A673 (cell line): Measurements from ENCODE around the gene MAS1L. TPM values are rescaled to one million over a fixed set of nuclear protein-coding genes. Genes with fewer than 3 reads are reported as not detected.
"Not testable (repeated sequence)": the region's sequence is repeated elsewhere in the genome, so short reads cannot be mapped to it uniquely, and the experiment has no call there.

Experiments used
- BruUV-seq: library from RNA; stranded (reverse); fragments of 400-500 nt; replicated peaks from 2 replicates; lab custom pipeline; 2021; lab: Mats Ljungman, UMichigan
- CTCF ChIA-PET: fragments of 300-600 bp; sonication (Branson Sonifier 250); formaldehyde crosslinking; loops from one replicate; lab custom pipeline; 2022; ENCODE audit warnings: antibody characterized with exemption; lab: Charles Lee
- POLR2A ChIA-PET: fragments of 300-600 bp; sonication (Branson Sonifier 250); formaldehyde crosslinking; loops from one replicate; lab custom pipeline; 2022; ENCODE audit warnings: antibody characterized with exemption; ENCODE audit not compliant: low non-redundant PET; lab: Charles Lee
- DNase-seq: peaks from one replicate; pipeline ENCODE4 v3.0.0-alpha.2; 2015; ENCODE audit warnings: low spot score
- H3K27ac ChIP-seq: fragments of 200-600 bp; sonication (generic); 2 replicates; pipeline ENCODE4 v1.5.1; 2016; ENCODE audit warnings: mixed run types, low read depth, mild to moderate bottlenecking, mixed read lengths, antibody characterized with exemption, low read length; ENCODE audit not compliant: poor library complexity, severe bottlenecking
- H3K27me3 ChIP-seq: fragments of 200-600 bp; sonication (generic); replicated peaks from 2 replicates; pipeline ENCODE4 v1.6.1; 2017; ENCODE audit warnings: mixed run types, low read depth, mild to moderate bottlenecking, mixed read lengths, antibody characterized with exemption, low read length; ENCODE audit not compliant: insufficient read depth, poor library complexity
- H3K36me3 ChIP-seq: fragments of 200-600 bp; sonication (generic); 2 replicates; pipeline ENCODE4 v1.6.1; 2016; ENCODE audit warnings: mixed run types, mild to moderate bottlenecking, mixed read lengths, antibody characterized with exemption, low read length; ENCODE audit not compliant: insufficient read depth, poor library complexity, severe bottlenecking
- H3K4me1 ChIP-seq: fragments of 200-600 bp; sonication (generic); 2 replicates; pipeline ENCODE4 v1.6.1; 2017; ENCODE audit warnings: mixed run types, mild to moderate bottlenecking, mixed read lengths, antibody characterized with exemption, low read length; ENCODE audit not compliant: insufficient read depth, poor library complexity, severe bottlenecking
- H3K4me3 ChIP-seq: fragments of 200-600 bp; sonication (generic); 2 replicates; pipeline ENCODE4 v1.5.1; 2016; ENCODE audit warnings: low read depth, mixed run types, mild to moderate bottlenecking, mixed read lengths, low read length; ENCODE audit not compliant: poor library complexity, severe bottlenecking
- H3K9me3 ChIP-seq: fragments of 200-600 bp; sonication (generic); 2 replicates; pipeline ENCODE4 v1.6.1; 2016; ENCODE audit warnings: mixed run types, low read depth, mild to moderate bottlenecking, mixed read lengths, antibody characterized with exemption, low read length; ENCODE audit not compliant: poor library complexity, severe bottlenecking
- EZH2 ChIP-seq: fragments of 200-600 bp; sonication (generic); IDR thresholded peaks from 2 replicates; pipeline ENCODE4 v1.6.1; 2017; ENCODE audit warnings: borderline replicate concordance, low read depth, mild to moderate bottlenecking, mixed read lengths, antibody characterized with exemption, low read length; ENCODE audit not compliant: poor library complexity, severe bottlenecking
- intact Hi-C: fragments of 100-400 bp; cut with micrococcal nuclease; formaldehyde crosslinking; loops from one replicate; pipeline ENCODE4 v1.10.0; 2022; ENCODE audit not compliant: unreplicated experiment
- total RNA-seq: library from RNA; stranded (reverse); gene quantifications from 2 replicates; pipeline ENCODE4 v1.2.3, GENCODE V29; 2021
- TF ChIP-seq, protein P1 (sequence below): fragments of 300-800, 200-600 bp; sonication (generic); conservative IDR thresholded peaks from 2 replicates; pipeline ENCODE4 v1.5.1; 2017; ENCODE audit warnings: low read depth, mild to moderate bottlenecking, antibody characterized with exemption, low read length, moderate library complexity, mixed read lengths

Gene MAS1L
- total RNA-seq, 1 experiment from 2014 or later = not detected

DNA sequence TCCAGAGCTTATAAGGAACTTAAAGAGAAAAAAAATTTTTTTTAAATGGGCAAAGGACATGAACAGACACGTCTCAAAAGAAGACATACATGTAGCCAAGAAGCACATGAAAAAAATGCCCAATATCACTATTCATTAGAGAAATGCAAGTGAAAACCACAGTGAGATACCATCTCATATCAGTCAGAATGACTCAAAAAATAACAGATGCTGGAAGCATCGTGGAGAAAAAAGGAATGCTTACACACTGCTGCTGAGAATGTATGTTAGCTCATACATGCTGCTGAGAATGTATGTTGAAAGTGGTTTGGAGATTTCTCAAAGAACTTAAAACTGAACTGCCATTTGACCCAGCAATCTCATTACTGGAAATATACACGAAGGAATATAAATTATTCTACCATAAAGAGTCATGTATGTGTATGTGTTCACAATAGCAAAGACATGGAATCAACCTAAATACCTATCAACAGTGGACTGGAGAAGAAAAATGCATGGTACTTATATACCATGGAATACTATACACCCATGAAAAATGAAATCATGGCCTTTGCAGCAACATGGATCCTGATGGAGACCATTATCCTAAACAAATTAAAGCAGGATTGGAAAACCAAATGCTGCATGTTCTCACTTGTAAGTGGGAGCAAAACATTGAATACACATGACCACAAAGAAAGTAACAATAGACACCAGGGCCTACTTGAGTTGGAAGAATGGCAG, 36.1 kb downstream of the MAS1L start:
- H3K27me3 ChIP-seq = peaks cover 13% of the 10 kb centered on the region
- POLR2A ChIA-PET = no interaction called here
- no peaks in the 10 kb centered on the region for H3K4me1 ChIP-seq
- TF ChIP-seq, protein P1, sequence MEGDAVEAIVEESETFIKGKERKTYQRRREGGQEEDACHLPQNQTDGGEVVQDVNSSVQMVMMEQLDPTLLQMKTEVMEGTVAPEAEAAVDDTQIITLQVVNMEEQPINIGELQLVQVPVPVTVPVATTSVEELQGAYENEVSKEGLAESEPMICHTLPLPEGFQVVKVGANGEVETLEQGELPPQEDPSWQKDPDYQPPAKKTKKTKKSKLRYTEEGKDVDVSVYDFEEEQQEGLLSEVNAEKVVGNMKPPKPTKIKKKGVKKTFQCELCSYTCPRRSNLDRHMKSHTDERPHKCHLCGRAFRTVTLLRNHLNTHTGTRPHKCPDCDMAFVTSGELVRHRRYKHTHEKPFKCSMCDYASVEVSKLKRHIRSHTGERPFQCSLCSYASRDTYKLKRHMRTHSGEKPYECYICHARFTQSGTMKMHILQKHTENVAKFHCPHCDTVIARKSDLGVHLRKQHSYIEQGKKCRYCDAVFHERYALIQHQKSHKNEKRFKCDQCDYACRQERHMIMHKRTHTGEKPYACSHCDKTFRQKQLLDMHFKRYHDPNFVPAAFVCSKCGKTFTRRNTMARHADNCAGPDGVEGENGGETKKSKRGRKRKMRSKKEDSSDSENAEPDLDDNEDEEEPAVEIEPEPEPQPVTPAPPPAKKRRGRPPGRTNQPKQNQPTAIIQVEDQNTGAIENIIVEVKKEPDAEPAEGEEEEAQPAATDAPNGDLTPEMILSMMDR = no peak
- no peak for TF ChIP-seq EZH2
- H3K9me3 ChIP-seq = no peaks in the 10 kb centered on the region
- no TSS peak for BruUV-seq
- H3K4me3 ChIP-seq = no peak overlapping the region
- intact Hi-C loops = no loop called here
- CTCF ChIA-PET = no interaction called here
- no peaks in the 10 kb centered on the region for H3K36me3 ChIP-seq
- no peak for DNase-seq
- no peak overlapping the region for H3K27ac ChIP-seq

DNA sequence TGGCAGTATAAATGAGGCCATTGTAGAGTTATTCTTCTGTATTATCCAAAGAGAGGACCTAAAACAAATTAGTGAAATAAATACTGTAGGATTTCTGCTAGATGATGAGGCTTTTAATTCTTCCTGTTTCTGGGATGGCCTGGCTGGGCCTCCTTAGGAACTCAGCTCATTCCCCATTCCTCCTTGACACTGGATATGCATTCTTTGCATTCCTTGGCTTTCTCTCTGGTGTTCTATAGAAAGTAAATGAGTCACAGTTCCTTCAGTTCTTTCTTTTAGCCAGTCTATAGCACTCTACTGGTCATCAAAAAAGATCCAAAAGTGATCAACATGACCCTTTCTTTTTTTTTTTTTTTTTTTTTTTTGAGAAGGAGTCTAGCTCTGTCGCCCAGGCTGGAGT, 40.1 kb downstream of the MAS1L start:
- TF ChIP-seq EZH2 = no peak
- TF ChIP-seq, protein P1 = no peak
- Histone ChIP-seq H3K36me3 (no peaks in the 10 kb centered on the region), H3K9me3 (no peaks in the 10 kb centered on the region), H3K4me3 (no peak overlapping the region), H3K4me1 (no peaks in the 10 kb centered on the region), H3K27me3 (peaks cover 16% of the 10 kb centered on the region), H3K27ac (no peak overlapping the region)
- intact Hi-C loops = no loop called here
- BruUV-seq = no TSS peak
- DNase-seq = peak; percentile 13
- CTCF ChIA-PET = no interaction called here
- POLR2A ChIA-PET = no interaction called here

DNA sequence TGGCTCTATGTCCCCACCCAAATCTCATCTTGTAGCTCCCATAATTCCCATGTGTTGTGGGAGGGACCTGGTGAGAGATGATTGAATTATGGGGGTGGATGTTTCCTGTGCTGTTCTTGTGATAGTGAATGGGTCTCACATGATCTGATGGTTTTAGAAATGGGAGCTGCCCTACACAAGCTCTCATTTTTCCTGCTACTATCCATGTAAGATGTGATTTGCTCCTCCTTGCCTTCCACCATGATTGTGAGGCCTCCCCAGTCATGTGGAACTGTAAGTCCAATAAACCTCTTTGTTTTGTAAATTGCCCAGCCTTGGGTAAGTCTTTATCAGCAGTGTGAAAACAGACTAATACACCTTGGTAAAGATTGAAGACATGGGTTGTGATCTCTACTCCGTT, 43.7 kb downstream of the MAS1L start:
- CTCF ChIA-PET, DNase-seq, BruUV-seq, H3K9me3 ChIP-seq, H3K36me3 ChIP-seq, H3K4me1 ChIP-seq, intact Hi-C loops, POLR2A ChIA-PET, H3K27ac ChIP-seq, H3K4me3 ChIP-seq: not testable (repeated sequence)
- H3K27me3 ChIP-seq = peaks cover 19% of the 10 kb centered on the region

DNA sequence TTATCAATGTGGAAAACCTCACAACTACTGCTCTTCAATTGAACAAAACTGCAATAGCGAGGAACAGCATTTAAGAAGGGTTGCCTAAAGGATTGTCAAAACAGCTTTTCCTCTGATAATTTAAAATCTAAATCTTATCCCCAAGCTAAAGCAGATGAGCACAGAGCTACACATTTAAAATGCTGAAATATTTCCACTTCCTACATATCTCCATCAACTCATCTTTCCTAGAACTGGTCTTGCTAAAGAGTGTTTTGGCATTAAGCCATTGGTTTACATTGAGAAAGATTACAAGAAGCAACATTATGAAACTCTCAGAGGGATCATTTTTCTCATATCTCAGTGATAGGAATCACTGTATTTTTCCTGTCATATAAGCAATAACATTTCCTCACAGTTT, 45.0 kb downstream of the MAS1L start:
- intact Hi-C loops = no loop called here
- no TSS peak for BruUV-seq
- Histone ChIP-seq H3K9me3 (no peaks in the 10 kb centered on the region), H3K36me3 (no peaks in the 10 kb centered on the region), H3K4me1 (no peaks in the 10 kb centered on the region), H3K27ac (no peak overlapping the region), H3K4me3 (no peak overlapping the region), H3K27me3 (peaks cover 31% of the 10 kb centered on the region)
- ChIA-PET POLR2A (no interaction called here), CTCF (no interaction called here)
- no peak for DNase-seq
- TF ChIP-seq, protein P1 = no peak
- no peak for TF ChIP-seq EZH2
